WERI-Rb-1 (cell line): Measurements from ENCODE around the gene SLC9A5.

ENCODE experiments used
- DNase-seq: peaks from one replicate; pipeline ENCODE4 v3.0.0-alpha.2; 2020
- H3K27ac ChIP-seq: fragments of 250-450 bp; sonication (Bioruptor Pico); 2 replicates; pipeline ENCODE4 v1.5.1; 2020; ENCODE audit warnings: mild to moderate bottlenecking, moderate library complexity
- H3K27me3 ChIP-seq: fragments of 250-450 bp; sonication (Bioruptor Pico); 2 replicates; pipeline ENCODE4 v1.5.1; 2021; ENCODE audit warnings: mild to moderate bottlenecking, low read depth, moderate library complexity; ENCODE audit not compliant: insufficient read depth, severe bottlenecking
- H3K36me3 ChIP-seq: fragments of 250-450 bp; sonication (Bioruptor Pico); 2 replicates; pipeline ENCODE4 v1.5.1; 2020; ENCODE audit warnings: mild to moderate bottlenecking, moderate library complexity
- H3K4me3 ChIP-seq: 2 replicates; pipeline ENCODE4 v1.5.1; 2011; ENCODE audit warnings: low read depth, mild to moderate bottlenecking, control low read depth, low read length
- H3K9me3 ChIP-seq: fragments of 250-450 bp; sonication (Bioruptor Pico); 2 replicates; pipeline ENCODE4 v1.5.1; 2021; ENCODE audit warnings: mild to moderate bottlenecking, moderate library complexity; ENCODE audit not compliant: severe bottlenecking
- TF ChIP-seq, protein P1 (sequence below): IDR thresholded peaks from 2 replicates; pipeline ENCODE4 v1.5.1; 2011; ENCODE audit warnings: low read depth, mild to moderate bottlenecking, control low read depth, inconsistent platforms, low read length

The SLC9A5 gene

DNA sequence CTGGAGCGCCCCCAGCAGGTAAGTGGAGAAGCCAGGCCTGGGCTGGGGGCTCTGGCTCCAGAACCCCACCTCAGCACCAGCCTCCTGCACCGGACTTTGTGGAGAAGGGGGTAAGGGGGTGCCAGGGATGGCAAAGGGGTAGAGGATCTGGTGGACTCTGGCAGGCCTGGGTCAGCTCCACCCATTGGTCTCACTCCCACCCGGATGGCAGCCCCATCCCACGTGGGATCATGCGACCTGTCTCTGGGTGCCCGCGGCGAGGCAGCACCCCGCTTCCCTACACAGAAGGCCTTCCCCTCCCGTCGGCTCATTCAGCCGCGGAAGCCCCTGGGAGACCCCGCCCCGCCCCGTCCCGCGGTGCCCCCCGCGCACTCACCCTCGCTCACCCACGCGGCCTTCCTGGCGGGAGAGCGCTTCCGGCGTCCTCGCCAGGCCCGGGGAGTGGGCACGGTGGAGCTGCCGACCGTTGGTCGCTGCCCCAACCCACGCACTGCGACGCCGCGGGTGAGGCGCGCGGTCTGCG, 30.1 kb downstream of the SLC9A5 start:
- no peaks in the 10 kb centered on the region for H3K9me3 ChIP-seq
- peaks cover 46% of the 10 kb centered on the region for H3K36me3 ChIP-seq
- TF ChIP-seq, protein P1, sequence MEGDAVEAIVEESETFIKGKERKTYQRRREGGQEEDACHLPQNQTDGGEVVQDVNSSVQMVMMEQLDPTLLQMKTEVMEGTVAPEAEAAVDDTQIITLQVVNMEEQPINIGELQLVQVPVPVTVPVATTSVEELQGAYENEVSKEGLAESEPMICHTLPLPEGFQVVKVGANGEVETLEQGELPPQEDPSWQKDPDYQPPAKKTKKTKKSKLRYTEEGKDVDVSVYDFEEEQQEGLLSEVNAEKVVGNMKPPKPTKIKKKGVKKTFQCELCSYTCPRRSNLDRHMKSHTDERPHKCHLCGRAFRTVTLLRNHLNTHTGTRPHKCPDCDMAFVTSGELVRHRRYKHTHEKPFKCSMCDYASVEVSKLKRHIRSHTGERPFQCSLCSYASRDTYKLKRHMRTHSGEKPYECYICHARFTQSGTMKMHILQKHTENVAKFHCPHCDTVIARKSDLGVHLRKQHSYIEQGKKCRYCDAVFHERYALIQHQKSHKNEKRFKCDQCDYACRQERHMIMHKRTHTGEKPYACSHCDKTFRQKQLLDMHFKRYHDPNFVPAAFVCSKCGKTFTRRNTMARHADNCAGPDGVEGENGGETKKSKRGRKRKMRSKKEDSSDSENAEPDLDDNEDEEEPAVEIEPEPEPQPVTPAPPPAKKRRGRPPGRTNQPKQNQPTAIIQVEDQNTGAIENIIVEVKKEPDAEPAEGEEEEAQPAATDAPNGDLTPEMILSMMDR = peak; percentile 64
- H3K27ac ChIP-seq = peak overlapping the region; percentile 69
- no peaks in the 10 kb centered on the region for H3K27me3 ChIP-seq
- DNase-seq = peak; percentile 48
- H3K4me3 ChIP-seq = peak overlapping the region; percentile 63

DNA sequence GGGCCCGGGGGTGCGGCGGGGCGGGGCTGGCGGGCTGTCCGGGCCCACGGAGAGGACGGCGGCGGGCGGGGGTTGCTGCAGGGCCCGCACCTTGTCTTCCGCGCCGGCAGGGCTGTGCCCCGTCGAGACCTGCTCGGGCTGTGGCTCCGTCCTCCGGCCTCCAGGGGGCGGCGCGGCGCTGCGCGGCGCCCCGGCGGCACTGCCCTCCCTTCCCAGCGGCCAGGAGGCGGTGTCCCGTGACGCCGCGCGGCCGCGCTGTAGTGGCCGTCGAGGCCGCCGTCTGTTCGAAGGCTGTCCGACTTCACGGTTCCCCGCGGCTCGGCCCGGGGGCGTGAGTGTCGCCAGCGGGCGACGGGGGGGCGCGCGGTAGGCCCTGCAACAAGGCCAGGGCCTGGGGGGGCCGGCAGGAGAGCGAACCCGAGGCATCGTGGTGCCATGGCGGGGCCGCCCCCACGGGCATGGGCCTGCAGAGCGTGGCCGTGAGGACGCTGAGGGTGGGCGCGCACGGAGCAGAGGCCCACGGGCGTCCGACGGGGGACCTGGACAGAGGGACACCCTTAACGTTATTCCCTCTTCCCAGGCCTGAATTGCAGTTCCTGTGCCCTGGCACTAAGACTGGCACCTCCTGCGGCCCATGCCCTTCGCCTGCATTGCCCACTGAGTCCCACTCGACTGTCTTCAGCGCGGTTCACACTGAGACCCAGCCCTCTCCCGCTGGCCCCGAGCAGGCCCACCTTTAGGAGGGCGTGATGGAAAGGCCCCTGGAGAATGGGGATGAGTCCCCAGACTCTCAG, 30.7 kb downstream of the SLC9A5 start, which contains the start of gene PLEKHG4:
Gene PLEKHG4 (plus strand): TSS at position 237 of the 794 bp plus-strand sequence. CDS start 513 bp downstream, at position 750.
- Histone ChIP-seq H3K9me3 (no peaks in the 10 kb centered on the region), H3K4me3 (peak within 1 kb of the TSS; percentile 63), H3K36me3 (peaks cover 50% of the 10 kb centered on the region), H3K27ac (peak within 1 kb of the TSS; percentile 84), H3K27me3 (no peaks in the 10 kb centered on the region)
- TF ChIP-seq, protein P1 = peak; percentile 88
- peak; percentile 83 for DNase-seq

DNA sequence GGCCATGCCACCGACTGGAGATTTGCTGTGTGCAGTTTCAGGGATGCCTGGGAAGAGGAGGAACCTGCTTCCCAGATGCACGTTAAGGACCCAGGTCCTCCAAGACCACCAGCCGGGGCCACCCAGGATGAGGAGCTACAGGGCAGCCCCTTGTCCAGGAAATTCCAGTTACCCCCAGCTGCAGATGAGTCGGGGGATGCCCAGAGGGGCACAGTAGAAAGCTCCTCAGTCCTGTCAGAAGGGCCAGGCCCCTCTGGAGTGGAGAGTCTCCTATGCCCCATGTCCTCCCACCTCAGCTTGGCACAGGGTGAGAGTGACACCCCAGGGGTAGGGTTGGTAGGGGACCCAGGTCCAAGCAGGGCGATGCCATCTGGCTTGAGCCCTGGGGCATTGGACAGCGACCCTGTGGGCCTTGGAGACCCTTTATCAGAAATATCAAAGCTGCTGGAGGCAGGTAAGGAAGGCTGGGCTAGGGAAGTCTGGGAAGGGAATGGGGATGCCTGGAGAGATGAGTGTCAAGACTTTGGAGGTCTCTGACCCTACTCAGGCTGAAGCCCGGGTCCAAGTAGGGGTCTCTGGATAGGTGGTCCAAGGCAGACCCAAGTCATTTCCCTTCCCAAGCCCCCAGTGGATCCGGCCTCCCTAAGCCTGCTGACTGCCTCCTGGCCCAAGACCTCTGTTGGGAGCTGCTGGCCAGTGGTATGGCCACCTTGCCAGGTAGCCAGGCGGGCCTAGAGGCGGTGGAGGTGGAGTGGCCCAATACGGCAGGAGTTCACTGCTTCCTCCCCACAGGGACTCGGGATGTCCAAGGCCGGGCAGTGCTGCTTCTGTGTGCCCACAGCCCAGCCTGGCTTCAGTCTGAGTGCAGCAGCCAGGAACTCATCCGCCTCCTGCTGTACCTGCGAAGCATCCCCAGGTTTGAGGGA, 31.6 kb downstream of the SLC9A5 start:
- H3K27me3 ChIP-seq = no peaks in the 10 kb centered on the region
- TF ChIP-seq, protein P1 = no peak
- H3K9me3 ChIP-seq = no peaks in the 10 kb centered on the region
- DNase-seq = no peak
- no peak overlapping the region; the same call in 1 of the 2 replicates for H3K27ac ChIP-seq
- H3K4me3 ChIP-seq = peak overlapping the region; percentile 62
- peaks cover 58% of the 10 kb centered on the region for H3K36me3 ChIP-seq

DNA sequence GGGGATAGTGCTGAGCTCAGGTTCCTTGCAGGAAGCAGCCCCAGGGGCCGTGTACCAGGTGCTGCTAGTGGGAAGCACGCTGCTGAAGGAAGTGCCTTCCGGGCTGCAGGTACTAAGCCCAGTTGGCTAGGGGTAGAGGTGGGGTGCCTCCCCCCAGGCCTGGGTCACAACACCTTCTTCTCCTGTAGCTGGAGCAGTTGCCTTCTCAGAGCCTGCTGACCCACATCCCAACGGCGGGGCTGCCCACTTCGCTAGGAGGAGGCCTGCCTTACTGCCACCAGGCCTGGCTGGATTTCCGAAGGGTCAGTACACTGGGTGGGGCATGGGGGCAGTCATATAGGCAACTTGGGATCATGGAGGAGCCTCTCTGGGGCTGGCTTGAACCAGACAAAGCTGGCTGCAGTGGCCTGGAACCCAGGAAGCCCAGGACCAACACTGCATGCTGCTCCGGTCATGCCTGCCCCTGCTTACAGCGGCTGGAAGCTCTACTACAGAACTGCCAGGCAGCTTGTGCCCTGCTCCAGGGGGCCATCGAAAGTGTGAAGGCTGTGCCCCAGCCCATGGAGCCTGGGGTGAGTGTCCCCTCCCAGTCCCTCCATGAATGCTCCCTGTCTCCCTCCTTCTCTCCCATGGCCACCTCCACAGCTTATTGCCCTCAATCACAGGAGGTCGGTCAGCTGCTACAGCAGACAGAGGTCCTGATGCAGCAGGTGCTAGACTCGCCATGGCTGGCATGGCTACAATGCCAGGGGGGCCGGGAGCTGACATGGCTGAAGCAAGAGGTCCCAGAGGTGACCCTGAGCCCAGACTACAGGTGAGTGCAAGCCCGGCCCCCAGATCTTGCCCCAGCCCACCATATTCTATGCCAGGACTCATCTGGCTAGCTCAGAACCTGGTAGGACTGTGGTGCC, 33.0 kb downstream of the SLC9A5 start:
- no peak for DNase-seq
- TF ChIP-seq, protein P1 = no peak
- Histone ChIP-seq H3K27me3 (no peaks in the 10 kb centered on the region), H3K9me3 (no peaks in the 10 kb centered on the region), H3K4me3 (no peak overlapping the region), H3K27ac (no peak overlapping the region), H3K36me3 (peaks cover 53% of the 10 kb centered on the region)

DNA sequence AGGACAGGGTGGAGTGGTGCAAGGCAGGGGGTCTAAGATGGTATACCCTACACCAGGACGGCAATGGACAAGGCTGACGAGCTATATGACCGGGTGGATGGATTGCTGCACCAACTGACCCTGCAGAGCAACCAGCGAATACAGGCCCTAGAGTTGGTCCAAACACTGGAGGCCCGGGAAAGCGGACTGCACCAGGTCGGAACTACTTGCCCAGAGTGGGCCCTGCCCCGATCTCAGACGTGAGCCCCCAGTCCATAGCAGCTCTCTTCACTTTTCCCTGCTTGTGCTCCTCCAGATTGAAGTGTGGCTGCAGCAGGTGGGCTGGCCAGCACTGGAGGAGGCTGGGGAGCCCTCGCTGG, 33.6 kb downstream of the SLC9A5 start:
- no peaks in the 10 kb centered on the region for H3K9me3 ChIP-seq
- H3K4me3 ChIP-seq = no peak overlapping the region
- no peak overlapping the region for H3K27ac ChIP-seq
- no peaks in the 10 kb centered on the region for H3K27me3 ChIP-seq
- DNase-seq = no peak
- peaks cover 53% of the 10 kb centered on the region for H3K36me3 ChIP-seq
- TF ChIP-seq, protein P1 = no peak
